Lower leg skin (tissue), 4 donors: ENCODE results near the gene POTEE. TPM values are rescaled to one million over a fixed set of nuclear protein-coding genes. Genes with fewer than 3 reads are reported as not detected.
"Not testable (repeated sequence)": the region's sequence is repeated elsewhere in the genome, so short reads cannot be mapped to it uniquely, and the experiment has no call there.

Experiments
- DNase-seq, 2 donors: peaks; one replicate each; pipeline ENCODE4 v3.0.0-alpha.2; 2019; ENCODE audit warnings: low spot score in 2 of 2
- H3K4me3 ChIP-seq: fragments of 200-600 bp; sonication (generic); 2 replicates; pipeline ENCODE4 v1.5.1; 2017; ENCODE audit warnings: mild to moderate bottlenecking, low read depth; ENCODE audit not compliant: poor library complexity, severe bottlenecking
- WGBS, 2 donors: methylation state at CpG; one replicate each; pipeline ENCODE4 v1.1.5; 2018; 5-methylcytosine and 5-hydroxymethylcytosine counted together
- intact Hi-C: fragments of 100-400 bp; cut with DNase I; formaldehyde crosslinking; loops from one replicate; pipeline ENCODE4 v1.15.0; 2023; ENCODE audit warnings: low total_unique reads
- total RNA-seq, 4 donors: library from RNA; depleted of rRNA; stranded (reverse); fragments of >200 nt; gene quantifications; one replicate each; pipeline ENCODE4 v1.1.0, GENCODE V29; 2016

Gene POTEE
- total RNA-seq, 4 donors from 2014 or later = not detected

- H3K4me3 ChIP-seq, DNase-seq, intact Hi-C loops: not testable (repeated sequence)
- 84 to 96% methylated on average over 5 to 31 of the region's 60 CpGs for WGBS, 2 donors
These were observed 8.1 kb downstream of the POTEE start for GRCh38 chr2:131217238-131217986.

GRCh38 chr2:131235543-131236449 lies 26.5 kb downstream of the POTEE start:
- DNase-seq, intact Hi-C loops, H3K4me3 ChIP-seq: not testable (repeated sequence)
- 37 to 43% methylated on average over 9 to 10 of the region's 10 CpGs for WGBS, 2 donors

Other genes with a start within 250 kb of the POTEE start
- 100 to 1,000 TPM in 1 of 4 donors, 10 to 100 TPM in 3; 56.4 to 108 (median 86.9) TPM for gene FAM168B, start 116.1 kb upstream of the POTEE start, total RNA-seq
- 10 to 100 TPM; 39.8 to 58.3 (median 45.6) TPM for gene PLEKHB2, start 104.2 kb upstream of the POTEE start, total RNA-seq
- gene RAB6D, start 154.6 kb downstream of the POTEE start, total RNA-seq = not detected